H1 (cell line): ENCODE results near the gene PSPN. TPM values are rescaled to one million over a fixed set of nuclear protein-coding genes. Genes with fewer than 3 reads are reported as not detected.
"Not testable (repeated sequence)": the region's sequence is repeated elsewhere in the genome, so short reads cannot be mapped to it uniquely, and the experiment has no call there.

ENCODE experiments used
- CTCF ChIA-PET: fragments of 300-600 bp; sonication (Branson Sonifier 250); formaldehyde crosslinking; loops from one replicate; lab custom pipeline; 2021; ENCODE audit not compliant: partially characterized antibody; lab: Charles Lee
- POLR2A ChIA-PET: fragments of 300-600 bp; sonication (Branson Sonifier 250); formaldehyde crosslinking; loops from one replicate; lab custom pipeline; 2021; ENCODE audit warnings: inconsistent platforms; ENCODE audit not compliant: partially characterized antibody; lab: Charles Lee
- DNase-seq, 2 experiments: peaks; one replicate each; pipeline versions ENCODE4 v3.0.0 to v3.0.0-alpha.2; 2010 to 2022; ENCODE audit warnings: low spot score in 2 of 2, low read depth in 1 of 2, mixed read lengths in 1 of 2
- FAIRE-seq: peaks from 2 replicates; lab custom pipeline; 2011; peaks lifted over from hg19 to GRCh38; lab: Jason Lieb, UNC
- H2AFZ ChIP-seq: 2 replicates; pipeline ENCODE4 v1.8.1; 2012; ENCODE audit warnings: low read length, inconsistent platforms
- H2AK5ac ChIP-seq: 2 replicates; pipeline ENCODE4 v1.6.1; 2013; ENCODE audit warnings: low read depth, low read length
- H2BK120ac ChIP-seq: replicated peaks from 2 replicates; pipeline ENCODE3; 2013; ENCODE audit warnings: low read depth, low read length, inconsistent platforms
- H2BK12ac ChIP-seq: 2 replicates; pipeline ENCODE4 v1.6.1; 2013; ENCODE audit warnings: low read depth, low read length
- H2BK15ac ChIP-seq: 2 replicates; pipeline ENCODE4 v1.6.1; 2013; ENCODE audit warnings: low read length
- H2BK20ac ChIP-seq: 2 replicates; pipeline ENCODE4 v1.6.1; 2013; ENCODE audit warnings: low read length
- H2BK5ac ChIP-seq: 2 replicates; pipeline ENCODE4 v1.6.1; 2013; ENCODE audit warnings: low read depth, low read length
- H3K14ac ChIP-seq: 2 replicates; pipeline ENCODE4 v1.6.1; 2013; ENCODE audit warnings: inconsistent platforms; ENCODE audit not compliant: insufficient read length
- H3K18ac ChIP-seq: 2 replicates; pipeline ENCODE4 v1.6.1; 2013; ENCODE audit warnings: low read length; ENCODE audit errors: extremely low read depth
- H3K23ac ChIP-seq: 2 replicates; pipeline ENCODE4 v1.6.1; 2013; ENCODE audit warnings: inconsistent platforms; ENCODE audit not compliant: insufficient read length
- H3K23me2 ChIP-seq: 2 replicates; pipeline ENCODE4 v1.6.1; 2013; ENCODE audit warnings: low read depth, low read length
- H3K27ac ChIP-seq: 2 replicates; pipeline ENCODE4 v1.6.1; 2011; ENCODE audit warnings: low read depth, low read length, inconsistent platforms
- H3K27me3 ChIP-seq, 4 experiments: replicated peaks in 1 of 4; 1 replicate in 1 of 4; 2 replicates in 3 of 4; pipeline versions ENCODE4 v1.6.1 to v1.8.1; 2011 to 2013; ENCODE audit warnings: low read length in 3 of 4, mild to moderate bottlenecking in 3 of 4, inconsistent platforms in 2 of 4, mixed read lengths in 2 of 4, moderate library complexity in 1 of 4; ENCODE audit not compliant: control insufficient read depth in 3 of 4, insufficient read depth in 3 of 4; ENCODE audit errors: extremely low read depth in 1 of 4
- H3K36me3 ChIP-seq, 4 experiments: 2 replicates each; pipeline versions ENCODE4 v1.6.1 to v1.8.1; 2011 to 2013; ENCODE audit warnings: mild to moderate bottlenecking in 4 of 4, low read length in 3 of 4, moderate library complexity in 2 of 4, control low read depth in 1 of 4, inconsistent platforms in 1 of 4; ENCODE audit not compliant: insufficient read depth in 4 of 4, control insufficient read depth in 2 of 4
- H3K4ac ChIP-seq: replicated peaks from 2 replicates; pipeline ENCODE3; 2013; ENCODE audit warnings: low read length, low read depth, mixed read lengths, inconsistent platforms; ENCODE audit not compliant: insufficient read length
- H3K4me1 ChIP-seq, 4 experiments: replicated peaks in 1 of 4; 1 replicate in 1 of 4; 2 replicates in 3 of 4; pipeline versions ENCODE4 v1.6.1 to v1.8.1; 2011 to 2013; ENCODE audit warnings: low read length in 3 of 4, inconsistent platforms in 2 of 4, mixed read lengths in 1 of 4; ENCODE audit not compliant: insufficient read depth in 4 of 4, control insufficient read depth in 3 of 4
- H3K4me2 ChIP-seq, 2 experiments: 2 replicates each; pipeline versions ENCODE4 v1.6.1 to v1.8.1; 2011 to 2013; ENCODE audit warnings: low read depth in 2 of 2, low read length in 2 of 2, control low read depth in 1 of 2, inconsistent platforms in 1 of 2, mild to moderate bottlenecking in 1 of 2; ENCODE audit not compliant: insufficient read depth in 1 of 2
- H3K4me3 ChIP-seq, 4 experiments: fragments of 200-600, 300-600 bp in 1 of 4; sonication (generic), shearing (Covaris generic), sonication (Bioruptor Twin) in 1 of 4; 2 replicates each; pipeline versions ENCODE4 v1.5.1 to v1.8.1; 2011 to 2016; ENCODE audit warnings: low read length in 4 of 4, low read depth in 3 of 4, control low read depth in 2 of 4, inconsistent platforms in 2 of 4, mild to moderate bottlenecking in 2 of 4, mixed read lengths in 1 of 4, moderate library complexity in 1 of 4; ENCODE audit not compliant: insufficient read depth in 2 of 4; ENCODE audit errors: extremely low read depth in 1 of 4
- H3K56ac ChIP-seq: replicated peaks from 2 replicates; pipeline ENCODE3; 2013; ENCODE audit warnings: low read depth, mild to moderate bottlenecking, mixed read lengths, low read length, inconsistent platforms; ENCODE audit not compliant: insufficient read length
- H3K79me1 ChIP-seq: 2 replicates; pipeline ENCODE4 v1.6.1; 2013; ENCODE audit warnings: low read depth, low read length, control low read depth
- H3K79me2 ChIP-seq, 2 experiments: 2 replicates each; pipeline versions ENCODE4 v1.6.1 to v1.8.1; 2012 to 2013; ENCODE audit warnings: low read length in 2 of 2, mild to moderate bottlenecking in 2 of 2, inconsistent platforms in 1 of 2; ENCODE audit not compliant: insufficient read depth in 2 of 2, control insufficient read depth in 1 of 2
- H3K9ac ChIP-seq, 4 experiments: replicated peaks in 1 of 4; 1 replicate in 1 of 4; 2 replicates in 3 of 4; pipeline versions ENCODE4 v1.6.1 to v1.8.1; 2011 to 2013; ENCODE audit warnings: low read depth in 3 of 4, low read length in 3 of 4, control low read depth in 2 of 4, mild to moderate bottlenecking in 2 of 4, moderate library complexity in 2 of 4, inconsistent platforms in 1 of 4; ENCODE audit errors: extremely low read depth in 1 of 4
- H3K9me3 ChIP-seq, 2 experiments: 2 replicates each; pipeline versions ENCODE4 v1.6.1 to v1.8.1; 2012 to 2013; ENCODE audit warnings: mild to moderate bottlenecking in 2 of 2, moderate library complexity in 2 of 2, control low read depth in 1 of 2, inconsistent platforms in 1 of 2, low read depth in 1 of 2, low read length in 1 of 2, mixed read lengths in 1 of 2; ENCODE audit not compliant: insufficient read depth in 2 of 2
- H4K20me1 ChIP-seq, 2 experiments: replicated peaks in 1 of 2; 2 replicates each; pipeline versions ENCODE3 to v1.8.1; 2011 to 2013; ENCODE audit warnings: inconsistent platforms in 2 of 2, low read length in 2 of 2, mild to moderate bottlenecking in 1 of 2; ENCODE audit not compliant: insufficient read depth in 2 of 2, control insufficient read depth in 1 of 2
- H4K5ac ChIP-seq: 2 replicates; pipeline ENCODE4 v1.6.1; 2013; ENCODE audit warnings: low read length, low read depth, mixed read lengths, inconsistent platforms; ENCODE audit not compliant: insufficient read length
- H4K8ac ChIP-seq: 2 replicates; pipeline ENCODE4 v1.8.0; 2013; ENCODE audit warnings: mild to moderate bottlenecking, moderate library complexity, low read length, inconsistent platforms; ENCODE audit not compliant: insufficient read depth; ENCODE audit errors: extremely low read depth
- H4K91ac ChIP-seq: replicated peaks from 2 replicates; pipeline ENCODE3; 2013; ENCODE audit warnings: low read length, mixed read lengths, inconsistent platforms; ENCODE audit not compliant: insufficient read length
- EP300 ChIP-seq, 2 experiments: IDR thresholded peaks; 1 replicate in 1 of 2; 2 replicates in 1 of 2; pipeline ENCODE4 v1.6.1; 2011 to 2012; ENCODE audit warnings: low read depth in 2 of 2, low read length in 2 of 2, mild to moderate bottlenecking in 2 of 2, borderline replicate concordance in 1 of 2, inconsistent platforms in 1 of 2, moderate library complexity in 1 of 2
- GTF2F1 ChIP-seq: IDR thresholded peaks from 2 replicates; pipeline ENCODE4 v1.6.1; 2012; ENCODE audit warnings: low read depth, low read length, improper control_type of control experiment, borderline replicate concordance
- JUN ChIP-seq: IDR thresholded peaks from 2 replicates; pipeline ENCODE4 v1.6.1; 2011; ENCODE audit warnings: low read depth, mild to moderate bottlenecking, improper control_type of control experiment, low read length
- TAF7 ChIP-seq: optimal IDR thresholded peaks from 2 replicates; pipeline ENCODE3; 2011; ENCODE audit warnings: low read depth, mild to moderate bottlenecking, inconsistent platforms, low read length, moderate library complexity, borderline replicate concordance
- WGBS, 2 experiments: shearing (Covaris generic) in 1 of 2; methylation state at CpG; one replicate each; pipeline versions ENCODE4 v1.1.6 to v1.1.7; 2013 to 2015; ENCODE audit warnings: low lambda C conversion rate in 2 of 2, mixed read lengths in 2 of 2, inconsistent platforms in 1 of 2, low coverage in 1 of 2, missing lambda C conversion rate in 1 of 2; ENCODE audit not compliant: insufficient replicate concordance in 2 of 2, insufficient coverage in 1 of 2, insufficient read length in 1 of 2; ENCODE audit errors: extremely low coverage in 1 of 2, missing lambda C conversion rate in 1 of 2; 5-methylcytosine and 5-hydroxymethylcytosine counted together
- polyA plus RNA-seq, 7 experiments: library from polyadenylated mRNA; depleted of rRNA in 3 of 7; stranded (reverse) in 5 of 7; unstranded in 2 of 7; fragments of >200 nt in 5 of 7; fragments of 200-250 nt in 2 of 7; gene quantifications; 1 replicate in 5 of 7; 2 replicates in 1 of 7; 4 replicates in 1 of 7; pipeline versions ENCODE4 v1.2.1 to v1.2.3, GENCODE V29; 2011 to 2013; ENCODE audit warnings: missing spikeins in 2 of 7, mixed read lengths in 2 of 7
- total RNA-seq: library from RNA; stranded (reverse); fragmentation: NEBNext Ultra II Directional; extraction: Animal tissue kit (Norgen Biotek cat#: 25700); gene quantifications from 2 replicates; pipeline ENCODE4 v1.2.1, GENCODE V29; 2021
- TF ChIP-seq, protein P1 (sequence below): IDR thresholded peaks from 2 replicates; pipeline ENCODE4 v1.6.1; 2012; ENCODE audit warnings: inconsistent platforms

The PSPN gene
- total and polyA plus RNA-seq, 2 of the 8 experiments (the other 6 are each of a cell fraction or from before 2014, with no cell fraction given): 1.0 to 2.1 TPM

- TF ChIP-seq, protein P1, sequence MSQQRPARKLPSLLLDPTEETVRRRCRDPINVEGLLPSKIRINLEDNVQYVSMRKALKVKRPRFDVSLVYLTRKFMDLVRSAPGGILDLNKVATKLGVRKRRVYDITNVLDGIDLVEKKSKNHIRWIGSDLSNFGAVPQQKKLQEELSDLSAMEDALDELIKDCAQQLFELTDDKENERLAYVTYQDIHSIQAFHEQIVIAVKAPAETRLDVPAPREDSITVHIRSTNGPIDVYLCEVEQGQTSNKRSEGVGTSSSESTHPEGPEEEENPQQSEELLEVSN: no peak
- TF ChIP-seq EP300 (IDR thresholded peaks at IDR 0.05; ENCODE audit: borderline replicate concordance in 1 of 2, low read depth in 2 of 2, low read length in 2 of 2) (no peak), JUN (no peak), TAF7 (no peak), GTF2F1 (no peak)
Observed at GRCh38 chr19:6350688-6351087, 25.0 kb downstream of the PSPN start (continued).

DNA sequence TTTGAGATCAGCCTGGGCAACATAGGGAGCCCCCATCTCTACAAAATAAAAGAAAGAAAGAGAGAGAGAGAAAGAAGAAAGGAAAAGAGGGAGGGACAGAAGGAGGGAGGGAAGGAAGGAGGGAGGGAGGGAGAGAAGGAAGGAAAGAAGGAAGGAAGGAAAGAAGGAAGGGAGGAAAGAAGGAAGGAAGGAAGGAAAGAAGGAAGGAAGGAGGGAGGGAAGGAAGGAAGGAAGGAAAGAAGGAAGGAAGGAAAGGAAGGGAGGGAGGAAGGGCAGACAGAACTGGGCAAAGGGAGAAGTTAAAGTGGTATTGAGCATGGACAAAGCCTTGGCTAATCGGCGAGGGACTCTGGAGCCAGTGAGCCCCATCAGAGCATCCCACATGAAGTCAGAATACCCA lies 26.5 kb downstream of the PSPN start:
- H3K79me1 ChIP-seq, H3K4me1 ChIP-seq, H3K23me2 ChIP-seq, CTCF ChIA-PET, H2BK5ac ChIP-seq, H2AK5ac ChIP-seq, DNase-seq, H4K91ac ChIP-seq, H3K23ac ChIP-seq, H4K5ac ChIP-seq, H2AFZ ChIP-seq, H4K8ac ChIP-seq, H3K36me3 ChIP-seq, H3K27me3 ChIP-seq, FAIRE-seq, H2BK15ac ChIP-seq, POLR2A ChIA-PET, H3K56ac ChIP-seq, H3K4ac ChIP-seq, H3K9ac ChIP-seq, H3K18ac ChIP-seq, H2BK120ac ChIP-seq, H2BK20ac ChIP-seq, H2BK12ac ChIP-seq, H3K27ac ChIP-seq, H3K4me2 ChIP-seq, H4K20me1 ChIP-seq, H3K79me2 ChIP-seq, H3K4me3 ChIP-seq, H3K14ac ChIP-seq: not testable (repeated sequence)
- peaks cover 0 to 20% of the 10 kb centered on the region in 2 experiments; a peak in 3 of 4 replicates for H3K9me3 ChIP-seq
- WGBS, 2 experiments: 87% methylated on average over 2 of the region's 2 CpGs; no CpG with 5 or more reads in 1 of the 2 experiments
